ENCODE results near the gene GPR62. TPM values are rescaled to one million over a fixed set of nuclear protein-coding genes. Genes with fewer than 3 reads are reported as not detected.

Gene GPR62
- total RNA-seq, 2 experiments from 2014 or later, result not detected

- H3K4me1 ChIP-seq (ENCODE audit: insufficient read depth, low read length, poor library complexity, severe bottlenecking), result peaks cover 15% of the 10 kb centered on the region
- DNase-seq (ENCODE audit: low spot score), result no peak
- H3K9me2 ChIP-seq (ENCODE audit: insufficient read depth, low read length), result no peaks in the 10 kb centered on the region
- no peaks in the 10 kb centered on the region for H4K20me1 ChIP-seq (ENCODE audit: insufficient read depth, low read length)
- H3K36me3 ChIP-seq (ENCODE audit: insufficient read depth, low read length), result no peaks in the 10 kb centered on the region
- ChIA-PET CTCF (ENCODE audit: unreplicated experiment) (no interaction called here), POLR2A (interaction anchor here (1.3 kb wide), 1 partner anchor 48 kb away, joined by 3 read pairs; no protein-coding TSS in a partner anchor)
- no peak overlapping the region for H3K4me2 ChIP-seq (ENCODE audit: low read length)
- H3K4me3 ChIP-seq (ENCODE audit: low read depth, low read length, poor library complexity, severe bottlenecking), result no peak overlapping the region
- intact Hi-C loops (cut with micrococcal nuclease; ENCODE audit: unreplicated experiment), result loop anchor here (5.0 kb wide), 1 partner anchor 442 kb away; the partner anchor contains the start of gene SEMA3G
- no TSS peak for BruUV-seq (replicated peaks)
- H3K9me3 ChIP-seq (ENCODE audit: low read length), result no peaks in the 10 kb centered on the region
- H3K27ac ChIP-seq (ENCODE audit: low read depth, low read length, poor library complexity, severe bottlenecking), result no peak overlapping the region
- no peak overlapping the region for H2AFZ ChIP-seq (ENCODE audit: low read length)
- TF ChIP-seq EZH2phosphoT487 (IDR thresholded peaks at IDR 0.05; ENCODE audit: borderline replicate concordance, low read depth, low read length) (no peak), CTCF (conservative IDR thresholded peaks at IDR 0.05; ENCODE audit: low read length) (no peak)
- H3K79me2 ChIP-seq (ENCODE audit: insufficient read depth, low read depth, low read length), result no peaks in the 10 kb centered on the region
Measured at GRCh38 chr3:52004906-52005395, 49.8 kb downstream of the GPR62 start.

GRCh38 chr3:52005571-52005986 lies 50.4 kb downstream of the GPR62 start:
- intact Hi-C loops (cut with micrococcal nuclease; ENCODE audit: unreplicated experiment), result no loop called here
- no peak overlapping the region for H3K4me2 ChIP-seq (ENCODE audit: low read length)
- peaks cover 15% of the 10 kb centered on the region for H3K4me1 ChIP-seq (ENCODE audit: insufficient read depth, low read length, poor library complexity, severe bottlenecking)
- no peaks in the 10 kb centered on the region for H4K20me1 ChIP-seq (ENCODE audit: insufficient read depth, low read length)
- no peak for DNase-seq (ENCODE audit: low spot score)
- BruUV-seq (replicated peaks), result no TSS peak
- H3K4me3 ChIP-seq (ENCODE audit: low read depth, low read length, poor library complexity, severe bottlenecking), result no peak overlapping the region
- H3K27ac ChIP-seq (ENCODE audit: low read depth, low read length, poor library complexity, severe bottlenecking), result no peak overlapping the region
- POLR2A ChIA-PET, result no interaction called here
- H3K36me3 ChIP-seq (ENCODE audit: insufficient read depth, low read length), result no peaks in the 10 kb centered on the region
- CTCF ChIA-PET (ENCODE audit: unreplicated experiment), result no interaction called here
- TF ChIP-seq CTCF (conservative IDR thresholded peaks at IDR 0.05; ENCODE audit: low read length), result no peak
- TF ChIP-seq EZH2phosphoT487 (IDR thresholded peaks at IDR 0.05; ENCODE audit: borderline replicate concordance, low read depth, low read length), result no peak
- H3K79me2 ChIP-seq (ENCODE audit: insufficient read depth, low read depth, low read length), result no peaks in the 10 kb centered on the region
- H2AFZ ChIP-seq (ENCODE audit: low read length), result no peak overlapping the region; the same call in 1 of the 2 replicates
- H3K9me3 ChIP-seq (ENCODE audit: low read length), result no peaks in the 10 kb centered on the region
- no peaks in the 10 kb centered on the region for H3K9me2 ChIP-seq (ENCODE audit: insufficient read depth, low read length)

GRCh38 chr3:52006017-52006819 lies 51.0 kb downstream of the GPR62 start:
- BruUV-seq (replicated peaks), result no TSS peak
- H3K4me2 ChIP-seq (ENCODE audit: low read length), result no peak overlapping the region
- CTCF ChIA-PET (ENCODE audit: unreplicated experiment), result interaction anchor here (0.6 kb wide), 1 partner anchor 177 kb away, joined by 3 read pairs; no protein-coding TSS in a partner anchor

More at GRCh38 chr3:52006017-52006819, 51.0 kb downstream of the GPR62 start:
- intact Hi-C loops (cut with micrococcal nuclease; ENCODE audit: unreplicated experiment), result no loop called here
- Histone ChIP-seq H3K79me2 (ENCODE audit: insufficient read depth, low read depth, low read length) (no peaks in the 10 kb centered on the region), H3K9me2 (ENCODE audit: insufficient read depth, low read length) (no peaks in the 10 kb centered on the region), H3K36me3 (ENCODE audit: insufficient read depth, low read length) (no peaks in the 10 kb centered on the region), H3K9me3 (ENCODE audit: low read length) (no peaks in the 10 kb centered on the region), H2AFZ (ENCODE audit: low read length) (no peak overlapping the region; the same call in 1 of the 2 replicates), H3K4me3 (ENCODE audit: low read depth, low read length, poor library complexity, severe bottlenecking) (no peak overlapping the region), H4K20me1 (ENCODE audit: insufficient read depth, low read length) (no peaks in the 10 kb centered on the region), H3K4me1 (ENCODE audit: insufficient read depth, low read length, poor library complexity, severe bottlenecking) (peaks cover 15% of the 10 kb centered on the region), H3K27ac (ENCODE audit: low read depth, low read length, poor library complexity, severe bottlenecking) (no peak overlapping the region)
- TF ChIP-seq CTCF (conservative IDR thresholded peaks at IDR 0.05; ENCODE audit: low read length), result no peak
- no peak for TF ChIP-seq EZH2phosphoT487 (IDR thresholded peaks at IDR 0.05; ENCODE audit: borderline replicate concordance, low read depth, low read length)
- DNase-seq (ENCODE audit: low spot score), result no peak
- POLR2A ChIA-PET, result no interaction called here

Data from OCI-LY7 (cell line).